ENCODE results near the gene UTP4.

The UTP4 gene

DNA sequence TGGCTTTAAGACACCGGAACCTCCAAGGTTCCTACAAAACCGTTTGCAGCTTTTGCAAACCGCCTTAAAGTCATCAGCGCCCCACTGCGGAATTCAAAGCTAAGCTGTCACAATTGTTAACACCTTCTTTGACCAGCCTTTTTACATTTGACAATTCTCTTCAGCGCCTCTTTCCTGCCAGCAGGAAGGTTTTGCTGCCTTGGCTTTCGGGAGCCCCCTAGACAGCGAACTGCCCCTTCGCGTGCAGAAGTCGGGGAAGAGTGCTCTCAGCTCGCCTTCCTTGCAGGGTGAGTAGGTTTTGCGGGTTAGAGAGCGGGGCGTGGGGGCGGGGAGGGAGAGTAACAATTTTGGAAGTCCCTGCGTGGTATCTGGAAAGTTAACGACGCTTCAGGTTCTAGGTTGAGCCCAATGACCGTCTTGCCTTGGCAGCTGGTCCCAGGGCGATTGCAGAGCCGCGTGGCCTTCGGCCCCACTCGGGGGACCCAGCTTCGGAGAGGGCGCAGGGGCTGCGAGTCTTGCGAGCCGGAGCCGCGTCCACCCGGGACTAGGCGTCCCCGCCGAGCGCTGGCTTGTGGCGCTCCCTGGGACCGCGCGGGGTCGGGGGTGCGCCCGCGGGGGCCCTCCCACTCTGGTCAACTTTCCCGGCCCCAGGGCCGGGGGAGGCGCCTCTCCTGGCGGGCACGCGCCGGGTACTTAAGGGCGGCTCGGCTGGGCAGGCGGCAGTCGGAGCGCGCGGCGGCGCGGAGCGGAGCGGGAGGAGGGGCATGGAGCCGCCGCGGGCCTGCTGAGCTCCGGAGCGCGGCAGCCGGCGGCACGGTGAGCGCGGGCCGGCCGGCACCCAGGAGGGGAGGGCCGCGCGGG lies 26.7 kb upstream of the UTP4 start, which contains the start of gene HAS3:
Gene HAS3, plus strand, starts transcription at position 153 of the 861 bp plus-strand sequence. CDS start 3,743 bp downstream, outside the sequence.
- TF ChIP-seq, protein P1, sequence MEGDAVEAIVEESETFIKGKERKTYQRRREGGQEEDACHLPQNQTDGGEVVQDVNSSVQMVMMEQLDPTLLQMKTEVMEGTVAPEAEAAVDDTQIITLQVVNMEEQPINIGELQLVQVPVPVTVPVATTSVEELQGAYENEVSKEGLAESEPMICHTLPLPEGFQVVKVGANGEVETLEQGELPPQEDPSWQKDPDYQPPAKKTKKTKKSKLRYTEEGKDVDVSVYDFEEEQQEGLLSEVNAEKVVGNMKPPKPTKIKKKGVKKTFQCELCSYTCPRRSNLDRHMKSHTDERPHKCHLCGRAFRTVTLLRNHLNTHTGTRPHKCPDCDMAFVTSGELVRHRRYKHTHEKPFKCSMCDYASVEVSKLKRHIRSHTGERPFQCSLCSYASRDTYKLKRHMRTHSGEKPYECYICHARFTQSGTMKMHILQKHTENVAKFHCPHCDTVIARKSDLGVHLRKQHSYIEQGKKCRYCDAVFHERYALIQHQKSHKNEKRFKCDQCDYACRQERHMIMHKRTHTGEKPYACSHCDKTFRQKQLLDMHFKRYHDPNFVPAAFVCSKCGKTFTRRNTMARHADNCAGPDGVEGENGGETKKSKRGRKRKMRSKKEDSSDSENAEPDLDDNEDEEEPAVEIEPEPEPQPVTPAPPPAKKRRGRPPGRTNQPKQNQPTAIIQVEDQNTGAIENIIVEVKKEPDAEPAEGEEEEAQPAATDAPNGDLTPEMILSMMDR (IDR thresholded peaks at IDR 0.05; ENCODE audit: low read depth, low read length) = peak; percentile 47
- TF ChIP-seq POLR2A (IDR thresholded peaks at IDR 0.05; ENCODE audit: extremely low read depth, insufficient read length) = no peak
- DNase-seq (ENCODE audit: low read depth) = peak; percentile 81
- H3K4me3 ChIP-seq (ENCODE audit: low read depth, low read length) = peak within 1 kb of the TSS; percentile 53

DNA sequence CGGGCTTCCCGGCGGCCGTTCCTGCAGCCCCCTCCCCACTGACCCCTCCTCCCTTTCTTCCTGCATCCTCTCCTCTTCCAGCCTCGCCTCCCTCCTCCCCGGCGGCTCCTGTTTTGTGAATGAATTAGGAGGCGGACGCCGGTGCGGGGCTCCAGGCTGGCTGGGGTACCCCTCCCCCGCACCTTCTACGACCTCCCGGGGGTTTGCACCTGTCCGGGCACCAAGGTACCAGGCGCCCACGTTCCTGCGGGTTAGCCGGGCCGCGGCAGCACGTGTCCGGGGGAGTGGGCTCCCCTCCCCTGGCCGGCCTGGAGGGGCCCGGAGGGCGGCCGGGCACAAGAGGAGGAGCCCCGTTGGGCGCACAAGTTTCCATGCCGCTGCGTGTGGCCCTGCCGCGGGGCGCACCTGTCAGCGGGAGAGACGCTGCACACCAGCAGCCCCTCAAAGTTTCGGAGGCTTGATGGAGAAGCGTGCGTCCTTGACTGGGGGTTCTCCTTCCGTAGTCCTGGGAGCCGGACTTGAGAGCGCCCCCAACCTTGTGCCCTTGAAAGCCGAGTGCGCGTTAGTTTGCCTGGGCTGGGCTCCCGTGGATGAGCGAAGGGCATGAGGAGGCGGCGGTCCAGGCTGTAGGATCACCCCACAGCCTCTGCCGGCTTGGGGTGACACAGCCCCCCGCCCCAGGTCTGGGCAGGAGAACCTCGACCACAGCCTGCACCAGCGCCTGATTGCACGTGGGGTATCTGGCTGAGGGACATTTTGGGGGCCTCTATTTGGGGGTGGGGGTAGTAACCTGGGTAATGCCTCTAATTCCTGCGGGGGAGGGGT lies 25.7 kb upstream of the UTP4 start:
- H3K4me3 ChIP-seq (ENCODE audit: low read depth, low read length) = no peak overlapping the region
- TF ChIP-seq, protein P1 (IDR thresholded peaks at IDR 0.05; ENCODE audit: low read depth, low read length) = no peak
- TF ChIP-seq POLR2A (IDR thresholded peaks at IDR 0.05; ENCODE audit: extremely low read depth, insufficient read length) (no peak), MYC (IDR thresholded peaks at IDR 0.05; ENCODE audit: low read depth, low read length) (no peak)
- TF ChIP-seq, protein P2, sequence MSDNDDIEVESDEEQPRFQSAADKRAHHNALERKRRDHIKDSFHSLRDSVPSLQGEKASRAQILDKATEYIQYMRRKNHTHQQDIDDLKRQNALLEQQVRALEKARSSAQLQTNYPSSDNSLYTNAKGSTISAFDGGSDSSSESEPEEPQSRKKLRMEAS (IDR thresholded peaks at IDR 0.05; ENCODE audit: low read depth, low read length) = no peak
- no peak for DNase-seq (ENCODE audit: low read depth)

DNA sequence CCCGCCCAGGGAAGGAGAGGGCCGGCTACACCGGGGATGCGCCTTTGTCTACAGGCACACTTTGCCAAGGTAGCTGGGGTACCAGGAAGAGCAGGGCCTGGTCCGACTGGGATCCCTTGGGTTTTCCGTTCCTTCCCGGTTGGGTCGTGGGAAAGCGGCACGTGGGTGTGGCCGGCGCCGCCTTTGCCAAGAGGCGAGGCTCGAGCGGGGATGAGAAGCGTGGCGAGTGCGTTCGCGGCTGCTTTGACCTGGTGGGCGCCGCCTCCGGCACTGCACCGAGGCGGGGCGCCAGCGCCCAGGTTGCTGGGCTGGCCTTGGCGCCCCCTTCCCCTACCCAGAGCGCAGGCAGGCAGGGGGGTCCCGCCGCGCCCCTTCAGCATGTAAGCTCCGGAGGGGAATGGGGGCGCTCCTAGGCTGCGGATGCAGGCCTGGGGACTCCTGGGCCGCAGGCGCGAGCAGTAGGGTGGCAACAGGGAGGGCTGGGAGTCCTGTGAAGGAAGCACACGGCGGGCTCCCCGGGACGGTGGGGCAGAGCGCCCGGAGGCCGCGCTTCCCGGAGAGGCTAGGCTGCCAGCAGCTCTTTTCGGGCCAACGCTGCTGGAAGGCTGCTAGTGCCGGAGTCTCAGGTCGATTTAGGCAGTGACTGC lies 25.0 kb upstream of the UTP4 start:
- H3K4me3 ChIP-seq (ENCODE audit: low read depth, low read length) = no peak overlapping the region

DNA sequence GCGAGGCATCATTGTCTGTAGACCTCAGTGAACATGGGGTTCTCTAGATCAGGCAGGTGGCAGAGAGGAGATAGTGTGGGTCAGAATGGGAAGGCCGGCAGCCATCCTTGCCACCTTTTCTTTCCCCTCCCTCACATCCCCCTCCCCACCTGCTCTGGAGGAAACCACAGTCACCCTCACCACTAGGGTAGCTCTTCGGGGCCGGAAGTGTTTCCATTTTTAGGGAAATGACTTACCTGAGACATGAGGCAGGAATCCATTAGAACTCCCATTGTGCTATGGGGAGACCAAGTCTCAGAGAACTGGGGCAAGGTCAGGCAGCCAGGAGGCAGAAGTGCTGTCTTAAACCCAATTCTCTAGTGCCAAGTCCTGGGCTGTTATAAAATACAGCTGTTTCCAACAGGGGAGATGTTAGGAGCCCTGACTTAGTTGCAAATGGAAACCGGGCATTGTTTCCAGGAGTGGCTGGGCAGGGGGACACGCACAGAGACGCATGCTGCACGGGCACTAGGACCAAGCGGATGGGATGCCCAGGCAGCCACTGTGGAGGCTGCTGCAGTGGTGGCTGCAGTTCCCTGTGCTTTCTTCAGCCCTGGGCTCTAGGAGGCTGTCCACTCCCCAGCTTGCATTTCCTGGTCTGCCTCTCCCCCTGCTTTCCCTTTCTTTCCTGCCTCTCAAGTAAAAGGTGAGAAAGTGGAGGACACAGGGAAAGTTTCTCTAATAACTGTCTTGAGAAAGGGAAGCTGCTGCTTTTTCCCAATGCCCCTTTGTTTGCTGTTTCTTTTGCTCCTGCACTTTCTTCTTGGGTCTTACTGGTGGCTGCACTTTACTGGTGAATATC lies 24.2 kb upstream of the UTP4 start:
- TF ChIP-seq, protein P1 (IDR thresholded peaks at IDR 0.05; ENCODE audit: low read depth, low read length) = no peak
- TF ChIP-seq POLR2A (IDR thresholded peaks at IDR 0.05; ENCODE audit: extremely low read depth, insufficient read length) = no peak
- no peak for TF ChIP-seq MYC (IDR thresholded peaks at IDR 0.05; ENCODE audit: low read depth, low read length)
- TF ChIP-seq, protein P2 (IDR thresholded peaks at IDR 0.05; ENCODE audit: low read depth, low read length) = no peak
- DNase-seq (ENCODE audit: low read depth) = no peak
- H3K4me3 ChIP-seq (ENCODE audit: low read depth, low read length) = no peak overlapping the region

More for the DNA sequence above, 25.0 kb upstream of the UTP4 start:
- TF ChIP-seq, protein P1 (IDR thresholded peaks at IDR 0.05; ENCODE audit: low read depth, low read length) = no peak
- TF ChIP-seq, protein P2 (IDR thresholded peaks at IDR 0.05; ENCODE audit: low read depth, low read length) = no peak
- no peak for TF ChIP-seq MYC (IDR thresholded peaks at IDR 0.05; ENCODE audit: low read depth, low read length)
- TF ChIP-seq POLR2A (IDR thresholded peaks at IDR 0.05; ENCODE audit: extremely low read depth, insufficient read length) = no peak
- DNase-seq (ENCODE audit: low read depth) = no peak

DNA sequence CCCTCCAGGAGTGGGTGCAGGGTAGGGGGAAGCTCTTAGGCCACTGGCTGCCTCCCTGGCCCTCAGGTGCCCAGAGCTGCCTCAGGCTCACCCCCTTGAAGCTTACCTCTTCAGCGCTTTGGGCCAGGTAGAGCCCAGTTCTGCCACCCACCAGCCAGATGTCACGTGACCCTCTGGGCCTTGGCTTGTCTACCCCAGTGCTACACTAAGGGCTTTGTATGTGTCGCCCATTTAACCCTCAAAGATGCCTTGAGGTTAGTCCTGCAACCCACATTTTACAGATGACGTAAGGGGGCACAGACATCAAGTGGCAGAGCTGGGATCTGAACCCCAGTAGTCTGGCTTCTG lies 23.6 kb upstream of the UTP4 start:
- TF ChIP-seq, protein P2 (IDR thresholded peaks at IDR 0.05; ENCODE audit: low read depth, low read length) = no peak
- TF ChIP-seq, protein P1 (IDR thresholded peaks at IDR 0.05; ENCODE audit: low read depth, low read length) = no peak
- TF ChIP-seq POLR2A (IDR thresholded peaks at IDR 0.05; ENCODE audit: extremely low read depth, insufficient read length) = no peak
- no peak for TF ChIP-seq MYC (IDR thresholded peaks at IDR 0.05; ENCODE audit: low read depth, low read length)
- DNase-seq (ENCODE audit: low read depth) = no peak
- no peak overlapping the region for H3K4me3 ChIP-seq (ENCODE audit: low read depth, low read length)
